Activated CD8-positive, alpha-beta memory T cell treated with anti-CD3 and anti-CD28 coated beads for 48 hours (primary cell): ENCODE data around the gene PAFAH1B1.
"Not testable (repeated sequence)": the region's sequence is repeated elsewhere in the genome, so short reads cannot be mapped to it uniquely, and the experiment has no call there.

ENCODE experiments used
- DNase-seq, 3 experiments: peaks; one replicate each; pipeline ENCODE4 v3.0.0-alpha.2; 2020; ENCODE audit warnings: low read depth in 2 of 3, low spot score in 2 of 3

PAFAH1B1 gene

GRCh38 chr17:2634361-2634960 lies 41.0 kb downstream of the PAFAH1B1 start:
- DNase-seq = no peak

- no peak for DNase-seq
Observed at GRCh38 chr17:2635241-2635640, 41.8 kb downstream of the PAFAH1B1 start.

GRCh38 chr17:2635675-2636074 lies 42.2 kb downstream of the PAFAH1B1 start:
- DNase-seq = no peak

GRCh38 chr17:2636169-2636930 lies 42.9 kb downstream of the PAFAH1B1 start:
- DNase-seq = no peak

GRCh38 chr17:2637422-2637821 lies 44.0 kb downstream of the PAFAH1B1 start:
- DNase-seq = no peak

- no peak for DNase-seq
Observed at GRCh38 chr17:2644971-2645370, 51.5 kb downstream of the PAFAH1B1 start.

- DNase-seq = no peak
Observed at GRCh38 chr17:2647957-2648356, 54.5 kb downstream of the PAFAH1B1 start.

GRCh38 chr17:2649191-2649590 lies 55.7 kb downstream of the PAFAH1B1 start:
- DNase-seq = no peak

- not testable (repeated sequence) for DNase-seq
Observed at GRCh38 chr17:2652911-2653310, 59.5 kb downstream of the PAFAH1B1 start.

GRCh38 chr17:2655546-2655945 lies 62.1 kb downstream of the PAFAH1B1 start:
- DNase-seq = no peak

GRCh38 chr17:2656283-2656682 lies 62.8 kb downstream of the PAFAH1B1 start:
- no peak for DNase-seq

- DNase-seq = not testable (repeated sequence)
Observed at GRCh38 chr17:2659337-2659736, 65.9 kb downstream of the PAFAH1B1 start.

GRCh38 chr17:2660410-2660809 lies 67.0 kb downstream of the PAFAH1B1 start:
- not testable (repeated sequence) for DNase-seq

- no peak for DNase-seq
Observed at GRCh38 chr17:2672026-2672425, 78.6 kb downstream of the PAFAH1B1 start.

- not testable (repeated sequence) for DNase-seq
Observed at GRCh38 chr17:2679247-2679646, 85.8 kb downstream of the PAFAH1B1 start.

GRCh38 chr17:2680961-2681360 lies 87.5 kb downstream of the PAFAH1B1 start:
- DNase-seq = no peak

GRCh38 chr17:2681650-2682049 lies 88.2 kb downstream of the PAFAH1B1 start:
- DNase-seq = no peak

- no peak for DNase-seq
Observed at GRCh38 chr17:2682176-2682938, 88.9 kb downstream of the PAFAH1B1 start.

- no peak for DNase-seq
Observed at GRCh38 chr17:2683912-2684311, 90.5 kb downstream of the PAFAH1B1 start.

GRCh38 chr17:2684549-2684948 lies 91.1 kb downstream of the PAFAH1B1 start:
- DNase-seq = no peak

- DNase-seq = no peak
Observed at GRCh38 chr17:2685696-2686095, 92.2 kb downstream of the PAFAH1B1 start.

- DNase-seq = no peak
Observed at GRCh38 chr17:2687074-2687418, 93.6 kb downstream of the PAFAH1B1 start.
